ENCODE data around the gene SRCAP.

DNA sequence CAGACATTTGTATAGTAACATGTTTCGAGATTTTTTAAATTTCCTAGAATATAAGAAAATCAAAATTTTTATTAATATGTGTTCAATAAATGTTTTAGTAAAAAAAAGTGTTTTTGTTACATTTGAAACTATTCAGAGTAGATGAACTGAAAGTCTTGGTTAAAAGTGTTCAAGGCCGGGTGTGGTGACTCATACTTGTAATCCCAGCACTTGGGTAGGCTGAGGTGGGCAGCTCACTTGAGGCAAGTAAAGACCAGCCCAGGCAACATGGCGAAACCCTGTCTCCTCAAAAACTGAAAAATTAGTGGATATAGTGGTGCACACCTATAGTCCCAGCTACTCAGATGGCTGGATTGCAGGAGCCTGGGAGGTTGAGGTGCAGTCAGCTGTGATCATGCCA is 32.4 kb downstream of the SRCAP start:
- TF ChIP-seq, protein P1, sequence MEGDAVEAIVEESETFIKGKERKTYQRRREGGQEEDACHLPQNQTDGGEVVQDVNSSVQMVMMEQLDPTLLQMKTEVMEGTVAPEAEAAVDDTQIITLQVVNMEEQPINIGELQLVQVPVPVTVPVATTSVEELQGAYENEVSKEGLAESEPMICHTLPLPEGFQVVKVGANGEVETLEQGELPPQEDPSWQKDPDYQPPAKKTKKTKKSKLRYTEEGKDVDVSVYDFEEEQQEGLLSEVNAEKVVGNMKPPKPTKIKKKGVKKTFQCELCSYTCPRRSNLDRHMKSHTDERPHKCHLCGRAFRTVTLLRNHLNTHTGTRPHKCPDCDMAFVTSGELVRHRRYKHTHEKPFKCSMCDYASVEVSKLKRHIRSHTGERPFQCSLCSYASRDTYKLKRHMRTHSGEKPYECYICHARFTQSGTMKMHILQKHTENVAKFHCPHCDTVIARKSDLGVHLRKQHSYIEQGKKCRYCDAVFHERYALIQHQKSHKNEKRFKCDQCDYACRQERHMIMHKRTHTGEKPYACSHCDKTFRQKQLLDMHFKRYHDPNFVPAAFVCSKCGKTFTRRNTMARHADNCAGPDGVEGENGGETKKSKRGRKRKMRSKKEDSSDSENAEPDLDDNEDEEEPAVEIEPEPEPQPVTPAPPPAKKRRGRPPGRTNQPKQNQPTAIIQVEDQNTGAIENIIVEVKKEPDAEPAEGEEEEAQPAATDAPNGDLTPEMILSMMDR (IDR thresholded peaks at IDR 0.05): no peak
- no peak for TF ChIP-seq EP300 (IDR thresholded peaks at IDR 0.05)
- no peak for TF ChIP-seq POLR2A (IDR thresholded peaks at IDR 0.05; ENCODE audit: low read depth)
- no peak for TF ChIP-seq POLR2AphosphoS5 (IDR thresholded peaks at IDR 0.05)

Measured in esophagus muscularis mucosa (tissue), 4 donors.